Thymus (tissue), 11 donors: Measurements from ENCODE around the gene JMJD8. TPM values are rescaled to one million over a fixed set of nuclear protein-coding genes. Genes with fewer than 3 reads are reported as not detected.

Source experiments
- DNase-seq, 9 donors: peaks; one replicate each; pipeline ENCODE4 v3.0.0-alpha.2; 2013; ENCODE audit warnings: low spot score in 9 of 9, low read depth in 6 of 9, missing footprints in 1 of 9
- H3K27ac ChIP-seq, 2 donors: one replicate each; pipeline ENCODE4 v1.5.1; 2013; ENCODE audit warnings: control low read depth in 1 of 2, low read depth in 1 of 2, low read length in 1 of 2, mild to moderate bottlenecking in 1 of 2, moderate library complexity in 1 of 2
- H3K27me3 ChIP-seq, 2 donors: one replicate each; pipeline ENCODE4 v1.5.1; 2013; ENCODE audit warnings: low read length in 1 of 2; ENCODE audit not compliant: control insufficient read depth in 2 of 2, insufficient read depth in 1 of 2
- H3K36me3 ChIP-seq, 2 donors: one replicate each; pipeline ENCODE4 v1.5.1; 2013; ENCODE audit warnings: low read length in 1 of 2, mild to moderate bottlenecking in 1 of 2, moderate library complexity in 1 of 2; ENCODE audit not compliant: control insufficient read depth in 2 of 2, insufficient read depth in 2 of 2
- H3K4me1 ChIP-seq, 2 donors: one replicate each; pipeline ENCODE4 v1.5.1; 2013; ENCODE audit warnings: low read length in 2 of 2; ENCODE audit not compliant: control insufficient read depth in 2 of 2, insufficient read depth in 2 of 2
- H3K4me3 ChIP-seq, 2 donors: one replicate each; pipeline ENCODE4 v1.5.1; 2013; ENCODE audit warnings: low read length in 2 of 2, control low read depth in 1 of 2, mild to moderate bottlenecking in 1 of 2
- H3K9me3 ChIP-seq, 2 donors: one replicate each; pipeline ENCODE4 v1.5.1; 2013; ENCODE audit warnings: low read length in 1 of 2, mild to moderate bottlenecking in 1 of 2; ENCODE audit not compliant: control insufficient read depth in 2 of 2, insufficient read depth in 1 of 2
- WGBS: extraction: QIAGEN DNeasy Blood & Tissue Kit; methylation state at CpG from one replicate; pipeline ENCODE4 v1.1.7; 2013; 5-methylcytosine and 5-hydroxymethylcytosine counted together
- polyA plus RNA-seq: library from polyadenylated mRNA; stranded (reverse); fragments of 200-250 nt; gene quantifications from one replicate; pipeline ENCODE4 v1.2.3, GENCODE V29; 2013
- total RNA-seq: library from RNA; stranded (reverse); fragments of 120-200 nt; gene quantifications from one replicate; pipeline ENCODE4 v1.2.4, GENCODE V29; 2013
- donor health status: healthy.

JMJD8 gene
- total and polyA plus RNA-seq, 2 donors = 23.4 to 31.2 TPM

- Histone ChIP-seq H3K27me3 (peaks cover 0 to 15% of the 10 kb centered on the region in 2 donors), H3K36me3 (peaks cover 18 to 42% of the 10 kb centered on the region in 2 donors), H3K27ac (no peak overlapping the region), H3K9me3 (peaks cover 0 to 6% of the 10 kb centered on the region in 2 donors), H3K4me1 (peaks cover 7 to 25% of the 10 kb centered on the region in 2 donors), H3K4me3 (no peak overlapping the region)
- 91% methylated on average over 9 of the region's 9 CpGs for WGBS
- DNase-seq = no peak
Measured at GRCh38 chr16:631808-632358, 52.3 kb downstream of the JMJD8 start.

Other genes with a start within 250 kb of the JMJD8 start
- gene CAPN15, start 156.6 kb downstream of the JMJD8 start, total RNA-seq = 16.8 TPM
- gene CAPN15, start 156.6 kb downstream of the JMJD8 start, polyA plus RNA-seq = 40.4 TPM
- under 0.01 TPM for gene PRR35, start 123.9 kb downstream of the JMJD8 start, total RNA-seq
- 0.09 TPM for gene PRR35, start 123.9 kb downstream of the JMJD8 start, polyA plus RNA-seq
- 5.5 TPM for gene NHLRC4, start 117.3 kb downstream of the JMJD8 start, total RNA-seq
- 3.1 TPM for gene NHLRC4, start 117.3 kb downstream of the JMJD8 start, polyA plus RNA-seq
- 14.4 TPM for gene PIGQ, start 114.4 kb downstream of the JMJD8 start, total RNA-seq
- 65.4 TPM for gene PIGQ, start 114.4 kb downstream of the JMJD8 start, polyA plus RNA-seq
- 20.1 TPM for gene RAB40C, start 94.3 kb downstream of the JMJD8 start, total RNA-seq
- gene RAB40C, start 94.3 kb downstream of the JMJD8 start, polyA plus RNA-seq = 43.3 TPM
- 0.33 TPM for gene WFIKKN1, start 53.3 kb downstream of the JMJD8 start, total RNA-seq
- 2.1 TPM for gene WFIKKN1, start 53.3 kb downstream of the JMJD8 start, polyA plus RNA-seq
- 97.6 TPM for gene METTL26, start 48.0 kb downstream of the JMJD8 start, total RNA-seq
- 110 TPM for gene METTL26, start 48.0 kb downstream of the JMJD8 start, polyA plus RNA-seq
- 17.0 TPM for gene MCRIP2, start 42.5 kb downstream of the JMJD8 start, total RNA-seq
- 25.2 TPM for gene MCRIP2, start 42.5 kb downstream of the JMJD8 start, polyA plus RNA-seq
- gene WDR90, start 35.0 kb downstream of the JMJD8 start, total RNA-seq = 10.1 TPM
- 22.6 TPM for gene WDR90, start 35.0 kb downstream of the JMJD8 start, polyA plus RNA-seq
- gene RHOT2, start 16.2 kb downstream of the JMJD8 start, total RNA-seq = 39.3 TPM
- gene RHOT2, start 16.2 kb downstream of the JMJD8 start, polyA plus RNA-seq = 252 TPM
- gene RHBDL1, start 8.7 kb downstream of the JMJD8 start, total RNA-seq = 5.1 TPM
- 3.1 TPM for gene RHBDL1, start 8.7 kb downstream of the JMJD8 start, polyA plus RNA-seq
- gene STUB1, start 3.9 kb downstream of the JMJD8 start, total RNA-seq = 70.2 TPM
- 122 TPM for gene STUB1, start 3.9 kb downstream of the JMJD8 start, polyA plus RNA-seq
- 2.2 TPM for gene WDR24, start 6.1 kb upstream of the JMJD8 start, total RNA-seq
- gene WDR24, start 6.1 kb upstream of the JMJD8 start, polyA plus RNA-seq = 10.1 TPM
- gene FBXL16, start 21.5 kb upstream of the JMJD8 start, total RNA-seq = 0.76 TPM
- gene FBXL16, start 21.5 kb upstream of the JMJD8 start, polyA plus RNA-seq = 9.6 TPM
- gene METRN, start 30.8 kb upstream of the JMJD8 start, total RNA-seq = 21.9 TPM
- 24.2 TPM for gene METRN, start 30.8 kb upstream of the JMJD8 start, polyA plus RNA-seq
- gene ANTKMT, start 36.8 kb upstream of the JMJD8 start, total RNA-seq = 53.9 TPM
- gene ANTKMT, start 36.8 kb upstream of the JMJD8 start, polyA plus RNA-seq = 56.2 TPM
- 4.8 TPM for gene CCDC78, start 42.1 kb upstream of the JMJD8 start, total RNA-seq
- gene CCDC78, start 42.1 kb upstream of the JMJD8 start, polyA plus RNA-seq = 12.4 TPM
- gene HAGHL, start 42.8 kb upstream of the JMJD8 start, total RNA-seq = 15.7 TPM
- gene HAGHL, start 42.8 kb upstream of the JMJD8 start, polyA plus RNA-seq = 50.6 TPM
- gene CIAO3, start 56.7 kb upstream of the JMJD8 start, total RNA-seq = 20.8 TPM
- gene CIAO3, start 56.7 kb upstream of the JMJD8 start, polyA plus RNA-seq = 60.4 TPM
- gene MSLN, start 76.4 kb upstream of the JMJD8 start, total RNA-seq = 0.61 TPM
- gene MSLN, start 76.4 kb upstream of the JMJD8 start, polyA plus RNA-seq = 2.6 TPM
- 16.9 TPM for gene RPUSD1, start 104.0 kb upstream of the JMJD8 start, total RNA-seq
- gene RPUSD1, start 104.0 kb upstream of the JMJD8 start, polyA plus RNA-seq = 20.9 TPM
- gene CHTF18, start 104.3 kb upstream of the JMJD8 start, total RNA-seq = 20.4 TPM
- 38.8 TPM for gene CHTF18, start 104.3 kb upstream of the JMJD8 start, polyA plus RNA-seq
- not detected for gene GNG13, start 116.4 kb upstream of the JMJD8 start, total RNA-seq
- gene GNG13, start 116.4 kb upstream of the JMJD8 start, polyA plus RNA-seq = 0.55 TPM